GM21825 (cell line): ENCODE measurements around the gene REL.
"Not testable (repeated sequence)": the region's sequence is repeated elsewhere in the genome, so short reads cannot be mapped to it uniquely, and the experiment has no call there.

Experiments
- ATAC-seq: cut with Tn5 transposase; IDR thresholded peaks from one replicate; pipeline ENCODE4 v1.9.1; 2021; ENCODE audit warnings: mild to moderate bottlenecking, moderate library complexity; ENCODE audit not compliant: unreplicated experiment

REL gene

GRCh38 chr2:60906395-60906794, 25.0 kb downstream of the REL start:
- no peak for ATAC-seq

- no peak for ATAC-seq
Measured at GRCh38 chr2:60907329-60907728, 26.0 kb downstream of the REL start.

- no peak for ATAC-seq
Measured at GRCh38 chr2:60925994-60926740, 44.8 kb downstream of the REL start.

- ATAC-seq: no peak
Measured at GRCh38 chr2:60926741-60927552, 45.6 kb downstream of the REL start.

GRCh38 chr2:60932061-60932460, 50.7 kb downstream of the REL start:
- ATAC-seq: not testable (repeated sequence)

GRCh38 chr2:60932954-60933353, 51.6 kb downstream of the REL start:
- no peak for ATAC-seq

- no peak for ATAC-seq
Measured at GRCh38 chr2:60934165-60934722, 52.9 kb downstream of the REL start.

GRCh38 chr2:60936757-60937156, 55.4 kb downstream of the REL start:
- ATAC-seq: no peak

- ATAC-seq: no peak
Measured at GRCh38 chr2:60938301-60938700, 56.9 kb downstream of the REL start.

GRCh38 chr2:60939622-60940021, 58.2 kb downstream of the REL start:
- no peak for ATAC-seq

GRCh38 chr2:60945341-60945740, 64.0 kb downstream of the REL start:
- no peak for ATAC-seq

GRCh38 chr2:60947056-60947455, 65.7 kb downstream of the REL start:
- ATAC-seq: no peak

- no peak for ATAC-seq
Measured at GRCh38 chr2:60948161-60948560, 66.8 kb downstream of the REL start.

- no peak for ATAC-seq
Measured at GRCh38 chr2:60948926-60949579, 67.7 kb downstream of the REL start.

GRCh38 chr2:60954139-60954538, 72.8 kb downstream of the REL start:
- ATAC-seq: no peak

GRCh38 chr2:60957224-60957623, 75.8 kb downstream of the REL start:
- ATAC-seq: no peak

- ATAC-seq: no peak
Measured at GRCh38 chr2:60957643-60958042, 76.3 kb downstream of the REL start.

GRCh38 chr2:60958361-60958760, 77.0 kb downstream of the REL start:
- no peak for ATAC-seq

GRCh38 chr2:60958800-60959199, 77.4 kb downstream of the REL start:
- no peak for ATAC-seq

- ATAC-seq: no peak
Measured at GRCh38 chr2:60959501-60959900, 78.1 kb downstream of the REL start.

GRCh38 chr2:60960706-60961105, 79.3 kb downstream of the REL start:
- ATAC-seq: no peak
